Esophagus mucosa (tissue), 1 donor: ENCODE data around the gene UBE2J1. TPM values are rescaled to one million over a fixed set of nuclear protein-coding genes. Genes with fewer than 3 reads are reported as not detected.

Source experiments
- ATAC-seq: fragments of 200-7000 bp; cut with Tn5 transposase; one replicate; pipeline ENCODE4 v1.9.1; 2020
- total RNA-seq: library from RNA; stranded (reverse); gene quantifications from one replicate; pipeline ENCODE4 v1.2.4, GENCODE V29; 2023
- donor health status: DM: yes; HTN: yes; CAD: no.

Gene UBE2J1
- total RNA-seq, 1 donor from 2014 or later = 22.6 TPM

DNA sequence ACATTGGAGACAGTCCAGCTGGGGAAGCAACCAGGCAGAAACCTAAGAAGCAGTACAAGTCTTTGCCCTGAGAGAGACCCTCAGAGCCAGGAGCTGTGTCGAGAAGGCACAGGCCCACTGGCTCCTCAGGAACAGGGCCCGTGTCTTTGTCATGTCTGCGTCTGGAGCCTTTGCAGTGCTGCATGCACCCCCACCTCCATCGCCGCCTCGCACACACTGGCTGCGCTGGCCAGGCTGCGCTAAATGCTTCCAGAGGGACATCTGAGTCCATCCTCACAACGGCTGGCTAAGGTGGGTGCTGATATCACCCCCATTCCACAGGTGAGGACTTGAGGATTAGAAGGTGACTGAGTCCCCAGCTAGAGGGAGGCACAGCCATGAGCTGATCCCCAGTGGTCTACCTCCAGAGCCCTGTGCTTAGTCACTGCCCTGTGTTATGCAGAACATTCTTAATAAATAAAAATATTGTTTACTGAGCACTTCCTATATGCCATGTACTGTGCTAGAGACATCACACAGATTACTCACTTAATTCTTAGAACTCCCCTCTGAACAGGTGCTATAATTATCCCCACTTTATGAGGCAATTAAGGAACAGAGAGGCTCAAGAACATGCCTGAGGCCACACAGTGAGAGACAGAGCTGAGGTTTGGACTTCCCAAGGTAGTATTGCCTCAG, 65.0 kb downstream of the UBE2J1 start:
- ATAC-seq = no peak

DNA sequence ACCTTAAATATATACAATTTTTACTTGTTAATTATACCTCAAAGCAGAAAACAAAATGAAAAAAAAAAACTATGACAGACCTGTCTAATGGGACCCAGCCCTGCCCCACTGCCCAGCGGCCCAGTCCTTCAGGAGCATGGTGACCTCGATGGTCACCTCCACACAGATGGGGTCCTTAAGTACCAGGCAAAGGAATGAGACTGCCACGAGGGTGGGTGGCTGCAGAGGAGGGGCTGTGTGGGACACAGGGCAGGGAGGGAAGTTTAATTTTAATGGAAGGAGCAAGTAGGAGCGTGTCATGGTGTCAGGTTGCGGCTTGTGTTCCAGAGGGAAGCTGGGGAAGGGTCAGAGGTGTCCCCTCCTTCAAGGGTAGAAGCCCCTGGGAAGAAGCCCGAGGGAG, 66.0 kb downstream of the UBE2J1 start:
- no peak for ATAC-seq

DNA sequence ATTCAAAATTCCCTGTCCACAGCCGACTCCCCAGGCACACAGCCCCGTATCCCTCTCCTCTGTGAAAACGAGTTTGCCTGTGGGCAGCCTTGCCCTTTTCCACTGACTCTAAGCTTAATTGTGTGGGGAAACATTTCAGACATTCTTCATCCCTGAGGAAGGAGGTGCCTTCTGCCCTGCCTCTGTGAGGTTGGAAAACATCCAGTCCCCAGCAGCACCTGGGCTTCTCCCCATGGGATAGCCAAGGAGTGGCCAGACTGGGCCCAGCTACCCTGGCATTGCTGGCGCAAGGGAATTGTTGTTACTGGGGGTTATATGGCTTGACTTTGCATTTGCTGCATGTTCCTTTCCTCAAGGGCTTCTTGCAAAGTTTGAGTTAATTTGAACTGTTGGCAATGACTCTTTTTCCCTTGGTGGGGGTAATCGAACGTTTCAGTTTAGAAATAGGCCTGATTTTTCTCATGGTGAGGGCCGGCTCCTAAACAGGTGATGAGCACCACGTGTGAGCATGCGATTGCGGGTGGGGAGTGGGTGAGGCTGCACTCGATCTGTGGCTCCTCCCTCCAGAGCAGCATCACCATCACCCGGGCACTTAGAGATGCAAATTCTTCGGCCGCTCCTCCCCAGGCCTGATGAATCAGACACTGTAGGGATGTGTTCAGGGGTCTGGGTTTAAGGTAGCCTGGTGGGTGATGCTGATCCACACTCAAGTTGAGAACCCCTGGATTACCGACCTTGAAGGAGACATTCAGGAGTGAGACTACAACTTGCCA, 67.4 kb downstream of the UBE2J1 start:
- no peak for ATAC-seq

DNA sequence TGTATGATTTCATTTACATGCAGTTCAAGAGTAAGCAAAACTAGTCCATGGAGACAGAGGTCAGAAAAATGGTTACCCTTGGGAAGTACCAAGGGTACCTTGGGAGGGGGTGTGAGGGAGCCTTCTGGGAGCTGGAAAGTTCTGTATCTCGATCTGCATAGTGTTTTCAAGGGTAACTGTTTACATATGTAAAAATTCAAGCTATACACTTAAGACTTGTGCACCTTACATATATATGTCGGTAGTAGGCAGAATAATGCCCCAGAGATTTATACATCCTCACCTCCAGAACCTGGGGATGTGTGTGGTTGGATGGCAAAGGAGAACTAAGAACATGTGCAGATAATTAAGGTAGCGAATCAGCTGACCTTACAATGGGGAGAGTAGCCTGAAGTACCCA, 68.4 kb downstream of the UBE2J1 start:
- ATAC-seq = no peak

DNA sequence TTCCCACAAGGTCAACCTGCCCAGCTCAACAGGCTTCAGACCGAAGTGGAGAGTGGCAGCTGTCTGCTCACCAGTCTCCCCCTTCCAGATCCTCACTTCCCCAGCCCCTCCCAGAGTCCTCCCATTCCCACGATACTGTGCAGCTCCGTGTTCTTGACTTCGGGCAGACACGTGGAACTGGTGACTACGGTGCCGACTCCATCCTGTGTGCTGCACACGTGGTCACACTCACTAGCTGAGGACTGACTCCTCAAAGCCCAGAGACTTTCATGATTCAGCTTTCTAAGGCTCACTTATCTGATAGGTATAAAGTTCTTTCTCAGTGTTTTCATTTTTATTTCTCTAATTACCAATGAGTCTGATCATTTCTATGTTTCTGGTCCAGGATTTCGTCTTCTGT, 69.8 kb downstream of the UBE2J1 start:
- no peak for ATAC-seq

DNA sequence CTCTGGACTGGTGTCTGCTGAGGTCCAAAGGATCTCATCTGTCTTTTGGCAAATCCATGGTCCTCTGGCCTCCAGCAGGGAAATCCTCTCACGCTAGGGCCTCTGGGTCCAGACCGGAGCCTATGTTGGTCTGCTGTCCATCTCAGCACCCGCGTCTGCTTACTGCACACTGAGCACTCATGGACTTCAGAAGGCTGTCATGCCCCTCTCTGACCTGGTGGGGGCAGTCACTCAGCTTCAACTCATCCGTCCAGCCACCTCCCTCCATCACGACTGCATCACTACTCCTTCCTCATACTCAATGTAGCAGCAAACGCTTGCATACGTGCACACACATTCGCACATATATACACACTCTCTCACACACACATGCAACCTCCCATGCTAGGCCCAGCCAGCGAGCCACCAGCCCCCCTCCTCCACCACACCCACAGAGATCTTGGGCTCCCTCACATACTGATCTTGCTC, 70.7 kb downstream of the UBE2J1 start:
- peak; percentile 76 for ATAC-seq

DNA sequence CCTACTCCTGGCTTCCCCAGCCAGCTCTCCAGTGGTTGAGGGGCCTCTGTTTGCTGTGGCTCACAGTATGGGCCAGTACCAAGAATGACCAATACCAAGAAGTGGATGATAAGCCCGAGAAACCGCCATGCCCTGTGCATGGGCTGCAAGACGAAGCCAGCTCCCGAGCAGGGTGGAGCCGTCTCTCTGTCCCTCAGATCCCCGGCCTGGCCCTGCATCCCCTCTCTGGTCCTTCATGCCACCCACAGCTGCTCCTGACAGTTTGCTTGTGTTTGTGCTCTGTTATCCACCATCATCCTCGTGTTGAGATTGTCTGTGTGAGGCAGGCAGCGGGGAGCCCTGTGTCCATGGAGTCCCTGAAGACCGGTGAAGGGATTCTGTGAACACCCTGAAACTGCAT, 73.6 kb downstream of the UBE2J1 start:
- ATAC-seq = no peak

Other genes starting within 250 kb of the UBE2J1 start
- 0.44 TPM for gene SRSF12, start 234.7 kb downstream of the UBE2J1 start, total RNA-seq
- 5.5 TPM for gene PM20D2, start 206.7 kb downstream of the UBE2J1 start, total RNA-seq
- gene GABRR1, start 135.4 kb downstream of the UBE2J1 start, total RNA-seq = 0.24 TPM
- not detected for gene GABRR2, start 37.4 kb downstream of the UBE2J1 start, total RNA-seq
- 40.4 TPM for gene RRAGD, start 59.6 kb upstream of the UBE2J1 start, total RNA-seq
- gene ANKRD6, start 80.4 kb upstream of the UBE2J1 start, total RNA-seq = 9.9 TPM